Natural killer cell (primary cell): ENCODE data around the gene APBA2. TPM values are rescaled to one million over a fixed set of nuclear protein-coding genes. Genes with fewer than 3 reads are reported as not detected.

Experiments used
- ATAC-seq, 3 donors: fragments of 150-1000 bp in 2 of 3; fragments of 200-7000 bp in 1 of 3; cut with Tn5 transposase; 1 replicate in 1 of 3; 2 replicates in 2 of 3; pipeline ENCODE4 v1.10.0; 2021; ENCODE audit warnings: mild to moderate bottlenecking in 2 of 3, moderate library complexity in 2 of 3
- DNase-seq, 2 donors: peaks; one replicate each; pipeline versions ENCODE4 v3.0.0 to v3.0.0-alpha.2; 2013 to 2021; ENCODE audit warnings: mixed read lengths in 1 of 2
- H3K27ac ChIP-seq: one replicate; pipeline ENCODE4 v1.5.1; 2013; ENCODE audit warnings: mild to moderate bottlenecking, low read length
- H3K27me3 ChIP-seq: one replicate; pipeline ENCODE4 v1.6.1; 2013; ENCODE audit warnings: low read length; ENCODE audit not compliant: control insufficient read depth, insufficient read depth
- H3K36me3 ChIP-seq: one replicate; pipeline ENCODE4 v1.6.1; 2013; ENCODE audit warnings: low read length; ENCODE audit not compliant: control insufficient read depth, insufficient read depth
- H3K4me1 ChIP-seq: one replicate; pipeline ENCODE4 v1.6.1; 2013; ENCODE audit warnings: low read length; ENCODE audit not compliant: control insufficient read depth, insufficient read depth
- H3K4me3 ChIP-seq: one replicate; pipeline ENCODE4 v1.5.1; 2013; ENCODE audit warnings: low read length
- H3K9me3 ChIP-seq: one replicate; pipeline ENCODE4 v1.6.1; 2013; ENCODE audit warnings: low read length; ENCODE audit not compliant: control insufficient read depth, insufficient read depth
- H3K27ac Mint-ChIP-seq, 2 donors: one replicate each; pipeline ENCODE4 v1.8.0; 2022; ENCODE audit warnings: mild to moderate bottlenecking in 2 of 2, mixed read lengths in 2 of 2, moderate library complexity in 1 of 2
- H3K27me3 Mint-ChIP-seq, 2 donors: one replicate each; pipeline ENCODE4 v1.8.0; 2022; ENCODE audit warnings: low read depth in 2 of 2, mixed read lengths in 2 of 2
- H3K36me3 Mint-ChIP-seq: one replicate; pipeline ENCODE4 v1.8.0; 2022; ENCODE audit warnings: mixed read lengths
- H3K4me1 Mint-ChIP-seq, 2 donors: one replicate each; pipeline ENCODE4 v1.8.0; 2022; ENCODE audit warnings: mixed read lengths in 2 of 2
- H3K4me3 Mint-ChIP-seq: one replicate; pipeline ENCODE4 v1.8.0; 2022; ENCODE audit warnings: mild to moderate bottlenecking, moderate library complexity, mixed read lengths
- H3K9me3 Mint-ChIP-seq, 2 donors: one replicate each; pipeline ENCODE4 v1.8.0; 2022; ENCODE audit warnings: mixed read lengths in 2 of 2
- CTCF ChIP-seq: fragments of 200-600 bp; IDR thresholded peaks from one replicate; pipeline ENCODE4 v1.8.0; 2022; ENCODE audit warnings: antibody characterized with exemption
- WGBS: methylation state at CpG from one replicate; pipeline ENCODE4 v1.1.7; 2013; ENCODE audit warnings: missing lambda C conversion rate; ENCODE audit not compliant: insufficient coverage; 5-methylcytosine and 5-hydroxymethylcytosine counted together
- intact Hi-C: fragments of 100-400 bp; cut with micrococcal nuclease; formaldehyde crosslinking; loops from one replicate; pipeline ENCODE4 v1.14.2; 2022
- total RNA-seq, 4 donors: library from RNA; stranded (reverse); fragments of 120-200 nt in 1 of 4; gene quantifications; one replicate each; pipeline versions ENCODE4 v1.2.3 to v1.2.4, GENCODE V29; 2013 to 2022

The APBA2 gene
- total RNA-seq, 3 donors from 2014 or later (not counting 1 experiment from before 2014, with no cell fraction given): 96.4 to 119 (median 97.9) TPM

DNA sequence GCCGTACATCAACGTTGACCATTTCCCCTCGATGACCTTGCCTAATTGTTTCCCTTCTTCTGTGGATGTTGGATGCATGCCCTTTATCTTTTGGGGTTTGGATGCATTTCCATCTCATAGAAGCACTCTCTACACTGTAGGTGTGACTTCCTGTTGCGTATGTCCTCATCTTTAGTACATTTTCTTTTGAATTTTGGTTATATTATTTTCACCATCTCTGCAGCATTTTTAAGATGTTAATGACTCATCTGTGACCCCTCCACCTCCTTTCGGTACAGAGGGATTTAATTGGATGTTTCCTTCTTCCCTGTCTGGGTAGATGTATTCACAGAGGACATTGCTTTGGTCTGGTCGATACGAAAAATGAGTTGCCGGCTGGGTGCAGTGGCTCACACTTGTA, 172.1 kb downstream of the APBA2 start:
- Histone ChIP-seq H3K27ac (peak overlapping the region; percentile 60), H3K4me1 (peaks cover 11% of the 10 kb centered on the region), H3K27me3 (no peaks in the 10 kb centered on the region), H3K36me3 (peaks cover 4% of the 10 kb centered on the region), H3K9me3 (no peaks in the 10 kb centered on the region), H3K4me3 (no peak overlapping the region)
- Mint-ChIP-seq H3K27ac (peak overlapping the region; percentile 64 to 83), H3K4me3 (peak overlapping the region; percentile 57), H3K9me3 (no peaks in the 10 kb centered on the region), H3K27me3 (no peaks in the 10 kb centered on the region), H3K36me3 (no peaks in the 10 kb centered on the region), H3K4me1 (peaks cover 54 to 69% of the 10 kb centered on the region in 2 donors)
- intact Hi-C loops: no loop called here
- DNase-seq: no peak
- whole genome bisulfite sequencing: 70% methylated on average over 7 of the region's 8 CpGs
- TF ChIP-seq CTCF: no peak
- peak; percentile 70 to 86 (median 77) for ATAC-seq

- WGBS: 87% methylated on average over 6 of the region's 6 CpGs
- no peak for TF ChIP-seq CTCF
- H3K9me3 ChIP-seq: no peaks in the 10 kb centered on the region
- H3K9me3 Mint-ChIP-seq: no peaks in the 10 kb centered on the region
- H3K27me3 ChIP-seq: no peaks in the 10 kb centered on the region
- ATAC-seq (no peak), DNase-seq (no peak)
- intact Hi-C loops: no loop called here
- H3K4me3 Mint-ChIP-seq: peak overlapping the region; percentile 6
- H3K4me1 Mint-ChIP-seq: peaks cover 57 to 72% of the 10 kb centered on the region in 2 donors
- peaks cover 3% of the 10 kb centered on the region for H3K36me3 ChIP-seq
- H3K36me3 Mint-ChIP-seq: no peaks in the 10 kb centered on the region
- H3K27me3 Mint-ChIP-seq: no peaks in the 10 kb centered on the region
- peak overlapping the region; percentile 64 to 83 for H3K27ac Mint-ChIP-seq
- H3K4me1 ChIP-seq: peaks cover 11% of the 10 kb centered on the region
- H3K27ac ChIP-seq: no peak overlapping the region
- no peak overlapping the region for H3K4me3 ChIP-seq
Observed at GRCh38 chr15:29058903-29059539, 173.2 kb downstream of the APBA2 start.

DNA sequence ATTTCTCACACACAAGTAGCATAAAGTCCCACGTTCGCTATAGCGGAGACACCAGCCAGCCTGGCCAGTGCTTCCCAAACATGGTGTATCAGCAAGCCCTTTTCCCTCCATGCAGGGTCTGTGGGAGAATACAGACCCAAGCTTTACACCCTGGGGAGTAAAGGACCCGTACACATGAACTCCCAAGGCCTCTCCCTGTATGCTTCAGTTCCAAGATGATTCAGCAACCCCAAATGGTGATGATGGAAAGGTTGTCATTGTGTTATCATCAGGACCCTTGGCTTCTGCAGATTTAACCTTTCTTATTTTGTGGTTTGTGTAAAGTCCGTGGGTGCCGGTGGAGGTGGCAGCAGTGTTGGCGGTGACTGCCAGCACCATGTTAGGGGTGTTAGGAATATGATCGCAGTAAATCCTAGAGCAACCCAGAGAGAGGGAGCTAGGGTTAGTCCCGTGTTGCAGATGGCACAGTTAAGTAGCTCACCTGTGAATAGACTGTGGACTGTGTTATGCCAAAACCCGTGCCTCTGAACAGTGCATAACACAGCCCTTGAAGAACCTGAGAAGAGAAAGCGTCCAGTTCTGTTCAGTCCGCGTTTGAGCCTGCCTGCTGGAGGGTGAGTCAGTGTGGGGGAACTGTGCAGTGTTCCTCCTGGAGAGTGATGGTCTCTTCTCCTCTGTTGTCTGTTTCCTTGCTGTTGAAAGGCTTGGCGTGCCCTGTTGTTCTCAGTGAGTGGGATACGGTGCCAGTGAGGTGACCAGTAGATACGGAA, 174.3 kb downstream of the APBA2 start:
- Mint-ChIP-seq H3K27ac (peak overlapping the region; percentile 9 to 54), H3K9me3 (no peaks in the 10 kb centered on the region), H3K36me3 (no peaks in the 10 kb centered on the region), H3K4me3 (no peak overlapping the region), H3K27me3 (no peaks in the 10 kb centered on the region), H3K4me1 (peaks cover 67 to 82% of the 10 kb centered on the region in 2 donors)
- Histone ChIP-seq H3K4me1 (peaks cover 15% of the 10 kb centered on the region), H3K4me3 (no peak overlapping the region), H3K36me3 (no peaks in the 10 kb centered on the region), H3K9me3 (no peaks in the 10 kb centered on the region), H3K27me3 (no peaks in the 10 kb centered on the region), H3K27ac (no peak overlapping the region)
- ATAC-seq (no peak), DNase-seq (no peak)
- 90% methylated on average over 16 of the region's 16 CpGs for WGBS
- TF ChIP-seq CTCF: no peak
- intact Hi-C loops: no loop called here
